GM12878 (cell line): ENCODE data around the gene APBB3. TPM values are rescaled to one million over a fixed set of nuclear protein-coding genes. Genes with fewer than 3 reads are reported as not detected.

Source experiments
- CREM ChIP-seq: IDR thresholded peaks from 2 replicates; pipeline ENCODE4 v1.6.1; 2014; ENCODE audit warnings: antibody characterized with exemption, low read depth
- EGR1 ChIP-seq, 2 experiments: IDR thresholded peaks; 1 replicate in 1 of 2; 2 replicates in 1 of 2; pipeline ENCODE4 v1.6.1; 2011 to 2012; ENCODE audit warnings: low read depth in 2 of 2, low read length in 2 of 2, borderline replicate concordance in 1 of 2, mild to moderate bottlenecking in 1 of 2, moderate library complexity in 1 of 2
- HCFC1 ChIP-seq: fragments of 150-350 bp; IDR thresholded peaks from 2 replicates; pipeline ENCODE4 v1.6.1; 2014; ENCODE audit warnings: low read length
- HDAC2 ChIP-seq: fragments of 200-600 bp; sonication (generic); IDR thresholded peaks from 2 replicates; pipeline ENCODE4 v1.6.1; 2017
- IKZF2 ChIP-seq, 2 experiments: fragments of 450-650 bp; IDR thresholded peaks; 2 replicates each; pipeline ENCODE4 v1.6.1; 2017; ENCODE audit warnings: mild to moderate bottlenecking in 2 of 2, moderate library complexity in 2 of 2
- KLF5 ChIP-seq: fragments of 450-650 bp; IDR thresholded peaks from 2 replicates; pipeline ENCODE4 v1.6.1; 2014; ENCODE audit warnings: mild to moderate bottlenecking; ENCODE audit not compliant: partially characterized antibody
- MYC ChIP-seq: IDR thresholded peaks from 2 replicates; pipeline ENCODE4 v1.6.1; 2011; ENCODE audit warnings: mild to moderate bottlenecking, low read length, moderate library complexity, inconsistent platforms; ENCODE audit not compliant: insufficient read depth, insufficient replicate concordance, insufficient read length, severe bottlenecking
- NBN ChIP-seq: fragments of 450-650 bp; IDR thresholded peaks from 2 replicates; pipeline ENCODE4 v1.6.1; 2016
- NR2F1 ChIP-seq: fragments of 450-650 bp; conservative IDR thresholded peaks from 2 replicates; pipeline ENCODE4 v1.6.1; 2017; ENCODE audit warnings: mild to moderate bottlenecking
- PAX8 ChIP-seq: fragments of 450-650 bp; IDR thresholded peaks from 2 replicates; pipeline ENCODE4 v1.6.1; 2017; ENCODE audit warnings: mild to moderate bottlenecking, moderate library complexity
- PML ChIP-seq: IDR thresholded peaks from 2 replicates; pipeline ENCODE4 v1.6.1; 2012; ENCODE audit warnings: low read length, inconsistent platforms
- POLR2A ChIP-seq: IDR thresholded peaks from 2 replicates; pipeline ENCODE4 v1.6.1; 2011; ENCODE audit warnings: low read depth, mild to moderate bottlenecking, low read length
- POLR2AphosphoS5 ChIP-seq: IDR thresholded peaks from 2 replicates; pipeline ENCODE4 v1.6.1; 2011; ENCODE audit warnings: mild to moderate bottlenecking, low read length, inconsistent platforms
- RB1 ChIP-seq: fragments of 450-650 bp; formaldehyde crosslinking; IDR thresholded peaks from 2 replicates; pipeline ENCODE4 v1.6.1; 2017; ENCODE audit warnings: mild to moderate bottlenecking, borderline replicate concordance
- RCOR1 ChIP-seq: conservative IDR thresholded peaks from 2 replicates; pipeline ENCODE4 v1.6.1; 2012; ENCODE audit warnings: low read depth, low read length, improper control_type of control experiment
- RUNX3 ChIP-seq: IDR thresholded peaks from 2 replicates; pipeline ENCODE4 v1.6.1; 2012; ENCODE audit warnings: low read length, inconsistent platforms
- SIX5 ChIP-seq: IDR thresholded peaks from 2 replicates; pipeline ENCODE4 v1.6.1; 2011; ENCODE audit warnings: mild to moderate bottlenecking, low read depth, low read length, moderate library complexity; ENCODE audit not compliant: severe bottlenecking
- SMAD5 ChIP-seq: IDR thresholded peaks from 2 replicates; pipeline ENCODE4 v1.6.1; 2016; ENCODE audit warnings: antibody characterized with exemption, low read depth
- SMC3 ChIP-seq: IDR thresholded peaks from 2 replicates; pipeline ENCODE4 v1.6.1; 2011; ENCODE audit warnings: low read length, improper control_type of control experiment, borderline replicate concordance
- SREBF2 ChIP-seq: IDR thresholded peaks from 2 replicates; pipeline ENCODE4 v1.6.1; 2012; ENCODE audit warnings: mild to moderate bottlenecking, low read length
- SUPT20H ChIP-seq: IDR thresholded peaks from 2 replicates; pipeline ENCODE4 v1.6.1; 2011; ENCODE audit warnings: low read depth, mild to moderate bottlenecking, low read length, moderate library complexity, borderline replicate concordance; ENCODE audit not compliant: control insufficient read depth
- YY1 ChIP-seq: IDR thresholded peaks from 2 replicates; pipeline ENCODE4 v1.6.1; 2011; ENCODE audit warnings: low read depth, mild to moderate bottlenecking, low read length
- ZZZ3 ChIP-seq: IDR thresholded peaks from 2 replicates; pipeline ENCODE4 v1.6.1; 2011; ENCODE audit warnings: low read depth; ENCODE audit not compliant: control insufficient read depth, insufficient read length
- polyA plus RNA-seq, 11 experiments: library from polyadenylated mRNA; depleted of rRNA in 4 of 11; unstranded in 6 of 11; stranded (reverse) in 5 of 11; fragments of >200 nt; fragmentation: Nextera tagmentation in 4 of 11; fragmentation: Illumina TruSeq in 1 of 11; extraction: Ambion mirVana in 4 of 11; extraction: Trizol in 1 of 11; gene quantifications; 1 replicate in 1 of 11; 2 replicates in 10 of 11; pipeline versions ENCODE4 v1.2.1 to v1.2.3, GENCODE V29; 2011 to 2016; ENCODE audit warnings: inconsistent platforms in 2 of 11, missing spikeins in 2 of 11, low read depth in 1 of 11
- total RNA-seq, 4 experiments: library from RNA; depleted of rRNA in 3 of 4; stranded (reverse); fragments of >200 nt in 3 of 4; fragmentation: Illumina TruSeq in 1 of 4; extraction: Trizol in 1 of 4; gene quantifications; 2 replicates each; pipeline versions ENCODE4 v1.2.1 to v1.2.3, GENCODE V29; 2013 to 2021
- TF ChIP-seq, protein P1 (sequence below): IDR thresholded peaks from 2 replicates; pipeline ENCODE4 v1.6.1; 2011; ENCODE audit warnings: mild to moderate bottlenecking, low read depth, low read length, moderate library complexity; ENCODE audit not compliant: insufficient replicate concordance
- TF ChIP-seq, protein P2 (sequence below): fragments of 450-650 bp; IDR thresholded peaks from 2 replicates; pipeline ENCODE4 v1.6.1; 2016; ENCODE audit warnings: mild to moderate bottlenecking
- TF ChIP-seq, protein P3 (sequence below): IDR thresholded peaks from 2 replicates; pipeline ENCODE4 v1.6.1; 2011; ENCODE audit warnings: low read depth, low read length, improper control_type of control experiment, borderline replicate concordance
- TF ChIP-seq, protein P4 (sequence below): IDR thresholded peaks from 2 replicates; pipeline ENCODE4 v1.6.1; 2012; ENCODE audit warnings: low read depth, low read length, improper control_type of control experiment
- TF ChIP-seq, protein P5 (sequence below): fragments of 450-650 bp; IDR thresholded peaks from 2 replicates; pipeline ENCODE4 v1.6.1; 2016; ENCODE audit warnings: mild to moderate bottlenecking

Gene APBB3
- total and polyA plus RNA-seq, 10 of the 15 experiments (the other 5 are each of a cell fraction or from before 2014, with no cell fraction given) = 0.35 to 33.3 (median 14.3) TPM

DNA sequence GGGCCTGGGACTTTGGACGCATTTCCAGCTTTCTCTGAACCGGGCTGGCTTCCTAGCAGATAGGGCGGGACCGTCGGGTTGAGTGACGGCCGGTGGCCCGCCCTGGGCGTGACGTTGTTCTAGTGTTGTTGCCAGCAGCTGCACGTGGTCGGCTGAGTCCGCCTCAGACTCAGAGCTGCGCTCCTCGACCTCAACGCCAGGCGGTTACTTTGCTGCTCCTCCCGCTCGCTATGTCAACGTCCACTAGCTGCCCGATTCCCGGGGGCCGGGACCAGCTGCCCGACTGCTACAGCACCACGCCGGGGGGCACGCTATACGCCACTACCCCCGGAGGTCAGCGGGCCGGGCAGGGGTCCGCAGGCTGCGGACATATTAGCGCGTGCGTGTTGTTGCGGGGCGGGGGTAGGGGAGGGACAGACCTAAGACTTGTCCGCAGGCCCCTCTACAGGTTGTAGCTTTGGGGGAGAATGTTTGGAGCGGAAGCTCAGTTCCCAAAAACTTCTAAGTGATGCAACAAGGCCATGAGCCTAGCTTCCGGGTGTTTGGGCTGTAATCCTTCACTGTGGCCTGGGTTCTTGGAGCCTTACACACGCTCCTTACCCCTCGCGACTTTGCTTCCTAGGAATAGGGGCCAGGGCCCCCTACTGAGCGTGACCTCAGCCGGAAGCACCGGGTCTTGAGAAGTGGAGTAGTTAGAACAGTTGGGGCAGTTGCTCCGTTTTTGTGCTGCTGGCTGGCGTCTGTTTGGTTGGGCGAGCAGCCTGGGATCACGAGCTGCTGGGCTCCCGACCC is 16.7 kb downstream of the APBB3 start, which contains the start of gene EIF4EBP3 (continued):
- peak; percentile 57; the same call in 1 of the 2 replicates for TF ChIP-seq RB1
- peak; percentile 32 for TF ChIP-seq KLF5
- TF ChIP-seq POLR2AphosphoS5 = peak; percentile 54; the same call in 1 of the 2 replicates
- no peak for TF ChIP-seq SUPT20H
- TF ChIP-seq PAX8 = no peak
- peak; percentile 76 for TF ChIP-seq MYC
- peak; percentile 87 for TF ChIP-seq POLR2A
- peak; percentile 19; the same call in 1 of the 2 replicates for TF ChIP-seq YY1
- TF ChIP-seq NR2F1 = 0 out of 2 replicates have a peak, but pooled peaks have one; percentile 12
- TF ChIP-seq, protein P1, sequence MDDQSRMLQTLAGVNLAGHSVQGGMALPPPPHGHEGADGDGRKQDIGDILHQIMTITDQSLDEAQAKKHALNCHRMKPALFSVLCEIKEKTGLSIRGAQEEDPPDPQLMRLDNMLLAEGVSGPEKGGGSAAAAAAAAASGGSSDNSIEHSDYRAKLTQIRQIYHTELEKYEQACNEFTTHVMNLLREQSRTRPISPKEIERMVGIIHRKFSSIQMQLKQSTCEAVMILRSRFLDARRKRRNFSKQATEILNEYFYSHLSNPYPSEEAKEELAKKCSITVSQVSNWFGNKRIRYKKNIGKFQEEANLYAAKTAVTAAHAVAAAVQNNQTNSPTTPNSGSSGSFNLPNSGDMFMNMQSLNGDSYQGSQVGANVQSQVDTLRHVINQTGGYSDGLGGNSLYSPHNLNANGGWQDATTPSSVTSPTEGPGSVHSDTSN = peak; percentile 96
- TF ChIP-seq SMC3 = peak; percentile 20; the same call in 1 of the 2 replicates
- TF ChIP-seq, protein P2, sequence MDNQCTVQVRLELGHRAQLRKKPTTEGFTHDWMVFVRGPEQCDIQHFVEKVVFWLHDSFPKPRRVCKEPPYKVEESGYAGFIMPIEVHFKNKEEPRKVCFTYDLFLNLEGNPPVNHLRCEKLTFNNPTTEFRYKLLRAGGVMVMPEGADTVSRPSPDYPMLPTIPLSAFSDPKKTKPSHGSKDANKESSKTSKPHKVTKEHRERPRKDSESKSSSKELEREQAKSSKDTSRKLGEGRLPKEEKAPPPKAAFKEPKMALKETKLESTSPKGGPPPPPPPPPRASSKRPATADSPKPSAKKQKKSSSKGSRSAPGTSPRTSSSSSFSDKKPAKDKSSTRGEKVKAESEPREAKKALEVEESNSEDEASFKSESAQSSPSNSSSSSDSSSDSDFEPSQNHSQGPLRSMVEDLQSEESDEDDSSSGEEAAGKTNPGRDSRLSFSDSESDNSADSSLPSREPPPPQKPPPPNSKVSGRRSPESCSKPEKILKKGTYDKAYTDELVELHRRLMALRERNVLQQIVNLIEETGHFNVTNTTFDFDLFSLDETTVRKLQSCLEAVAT = no peak
- no peak for TF ChIP-seq SREBF2
- TF ChIP-seq RUNX3 = no peak
- TF ChIP-seq, protein P3, sequence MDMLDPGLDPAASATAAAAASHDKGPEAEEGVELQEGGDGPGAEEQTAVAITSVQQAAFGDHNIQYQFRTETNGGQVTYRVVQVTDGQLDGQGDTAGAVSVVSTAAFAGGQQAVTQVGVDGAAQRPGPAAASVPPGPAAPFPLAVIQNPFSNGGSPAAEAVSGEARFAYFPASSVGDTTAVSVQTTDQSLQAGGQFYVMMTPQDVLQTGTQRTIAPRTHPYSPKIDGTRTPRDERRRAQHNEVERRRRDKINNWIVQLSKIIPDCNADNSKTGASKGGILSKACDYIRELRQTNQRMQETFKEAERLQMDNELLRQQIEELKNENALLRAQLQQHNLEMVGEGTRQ = peak; percentile 81
- TF ChIP-seq, protein P4, sequence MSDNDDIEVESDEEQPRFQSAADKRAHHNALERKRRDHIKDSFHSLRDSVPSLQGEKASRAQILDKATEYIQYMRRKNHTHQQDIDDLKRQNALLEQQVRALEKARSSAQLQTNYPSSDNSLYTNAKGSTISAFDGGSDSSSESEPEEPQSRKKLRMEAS = peak; percentile 99
- TF ChIP-seq EGR1 (IDR thresholded peaks at IDR 0.05; ENCODE audit: borderline replicate concordance in 1 of 2, low read depth in 2 of 2, low read length in 2 of 2) = no peak
- peak; percentile 65; the same call in 1 of the 2 replicates for TF ChIP-seq NBN
- TF ChIP-seq, protein P5, sequence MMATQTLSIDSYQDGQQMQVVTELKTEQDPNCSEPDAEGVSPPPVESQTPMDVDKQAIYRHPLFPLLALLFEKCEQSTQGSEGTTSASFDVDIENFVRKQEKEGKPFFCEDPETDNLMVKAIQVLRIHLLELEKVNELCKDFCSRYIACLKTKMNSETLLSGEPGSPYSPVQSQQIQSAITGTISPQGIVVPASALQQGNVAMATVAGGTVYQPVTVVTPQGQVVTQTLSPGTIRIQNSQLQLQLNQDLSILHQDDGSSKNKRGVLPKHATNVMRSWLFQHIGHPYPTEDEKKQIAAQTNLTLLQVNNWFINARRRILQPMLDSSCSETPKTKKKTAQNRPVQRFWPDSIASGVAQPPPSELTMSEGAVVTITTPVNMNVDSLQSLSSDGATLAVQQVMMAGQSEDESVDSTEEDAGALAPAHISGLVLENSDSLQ = peak; percentile 99
- peak; percentile 31; the same call in 1 of the 2 replicates for TF ChIP-seq HCFC1
- TF ChIP-seq SIX5 = no peak
- TF ChIP-seq SMAD5 = peak; percentile 31; the same call in 1 of the 2 replicates
- no peak for TF ChIP-seq ZZZ3
- TF ChIP-seq HDAC2 = no peak
- TF ChIP-seq IKZF2 (IDR thresholded peaks at IDR 0.05) = peak in 1 of 2 experiments; percentile 36; a peak in 1 of 4 replicates
- peak; percentile 81 for TF ChIP-seq CREM
- no peak for TF ChIP-seq RCOR1
- TF ChIP-seq PML = peak; percentile 68
